ENCODE data around the gene TACC2. TPM values are rescaled to one million over a fixed set of nuclear protein-coding genes. Genes with fewer than 3 reads are reported as not detected.

Gene TACC2
- total RNA-seq, 1 donor from 2014 or later, result 13.4 TPM

DNA sequence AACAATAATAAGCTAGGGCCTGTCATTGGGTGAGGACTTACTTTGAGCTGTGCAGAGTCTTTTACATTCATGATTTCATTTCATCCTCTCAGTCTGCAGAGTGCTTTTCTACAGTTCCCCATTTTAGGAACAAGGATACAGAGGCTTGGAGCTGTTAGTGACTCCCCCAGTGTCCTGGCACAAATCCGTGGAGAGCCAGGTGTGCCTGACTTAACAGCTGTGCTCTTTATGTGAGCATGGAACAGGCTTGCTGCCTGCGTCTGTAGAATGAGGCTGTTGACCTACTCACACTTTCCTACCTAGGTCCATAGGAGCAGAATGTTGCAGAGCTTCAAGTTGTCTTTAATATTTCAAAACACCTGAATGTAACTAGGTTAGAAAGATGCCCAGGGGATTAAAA, 231.8 kb downstream of the TACC2 start:
- no peak for FAIRE-seq
- DNase-seq (ENCODE audit: low read depth), result no peak
- H3K27me3 ChIP-seq (ENCODE audit: control insufficient read depth, insufficient read depth, low read length), result no peaks in the 10 kb centered on the region
- no peak overlapping the region for H3K4me3 ChIP-seq (ENCODE audit: low read depth, low read length)
- TF ChIP-seq, protein P1, sequence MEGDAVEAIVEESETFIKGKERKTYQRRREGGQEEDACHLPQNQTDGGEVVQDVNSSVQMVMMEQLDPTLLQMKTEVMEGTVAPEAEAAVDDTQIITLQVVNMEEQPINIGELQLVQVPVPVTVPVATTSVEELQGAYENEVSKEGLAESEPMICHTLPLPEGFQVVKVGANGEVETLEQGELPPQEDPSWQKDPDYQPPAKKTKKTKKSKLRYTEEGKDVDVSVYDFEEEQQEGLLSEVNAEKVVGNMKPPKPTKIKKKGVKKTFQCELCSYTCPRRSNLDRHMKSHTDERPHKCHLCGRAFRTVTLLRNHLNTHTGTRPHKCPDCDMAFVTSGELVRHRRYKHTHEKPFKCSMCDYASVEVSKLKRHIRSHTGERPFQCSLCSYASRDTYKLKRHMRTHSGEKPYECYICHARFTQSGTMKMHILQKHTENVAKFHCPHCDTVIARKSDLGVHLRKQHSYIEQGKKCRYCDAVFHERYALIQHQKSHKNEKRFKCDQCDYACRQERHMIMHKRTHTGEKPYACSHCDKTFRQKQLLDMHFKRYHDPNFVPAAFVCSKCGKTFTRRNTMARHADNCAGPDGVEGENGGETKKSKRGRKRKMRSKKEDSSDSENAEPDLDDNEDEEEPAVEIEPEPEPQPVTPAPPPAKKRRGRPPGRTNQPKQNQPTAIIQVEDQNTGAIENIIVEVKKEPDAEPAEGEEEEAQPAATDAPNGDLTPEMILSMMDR (IDR thresholded peaks at IDR 0.05; ENCODE audit: insufficient read depth, low read length, severe bottlenecking), result no peak
- H3K36me3 ChIP-seq (ENCODE audit: control insufficient read depth, insufficient read depth, low read length), result peaks cover 32% of the 10 kb centered on the region

DNA sequence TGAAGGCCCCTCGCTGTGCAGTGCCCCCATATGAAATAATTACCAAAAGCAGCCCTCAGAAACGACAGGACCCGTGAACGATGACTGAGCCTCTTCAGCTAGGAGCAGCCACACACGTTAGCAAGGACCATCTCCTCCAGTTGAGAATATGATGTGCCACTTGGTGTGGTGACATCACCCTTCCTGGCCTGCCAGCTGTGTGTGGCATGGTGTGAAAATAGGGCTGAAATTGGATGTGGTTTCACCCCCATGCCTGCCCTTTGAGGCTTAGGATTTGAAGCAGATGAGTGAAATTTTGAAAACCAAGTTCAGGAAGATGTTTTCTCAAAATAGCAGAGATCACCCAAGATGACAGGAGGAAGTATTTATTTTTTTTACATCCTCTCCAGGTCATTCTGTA, 233.0 kb downstream of the TACC2 start:
- no peak for FAIRE-seq
- TF ChIP-seq, protein P1 (IDR thresholded peaks at IDR 0.05; ENCODE audit: insufficient read depth, low read length, severe bottlenecking), result no peak
- Histone ChIP-seq H3K36me3 (ENCODE audit: control insufficient read depth, insufficient read depth, low read length) (peaks cover 38% of the 10 kb centered on the region), H3K27me3 (ENCODE audit: control insufficient read depth, insufficient read depth, low read length) (no peaks in the 10 kb centered on the region), H3K4me3 (ENCODE audit: low read depth, low read length) (no peak overlapping the region)
- DNase-seq (ENCODE audit: low read depth), result no peak

DNA sequence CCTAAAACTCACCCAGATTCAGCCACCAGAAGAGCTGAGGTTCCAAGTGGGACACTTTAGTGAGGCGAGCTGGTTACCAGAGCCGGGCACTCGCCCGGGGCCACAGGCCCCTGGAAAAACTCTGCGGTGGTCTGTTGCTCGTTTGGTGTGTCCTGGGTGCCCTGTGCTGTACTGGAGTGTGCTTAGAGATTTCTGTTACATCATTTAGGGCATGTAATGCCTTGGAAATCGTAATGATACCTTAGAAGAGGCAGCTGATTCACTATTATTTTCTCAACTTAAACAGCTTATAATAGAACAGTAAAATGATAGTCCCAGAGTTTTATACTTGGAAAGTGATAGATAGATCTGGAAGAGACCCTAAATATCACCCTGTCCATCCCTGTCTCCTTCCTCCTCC, 233.7 kb downstream of the TACC2 start:
- no peak overlapping the region for H3K4me3 ChIP-seq (ENCODE audit: low read depth, low read length)
- TF ChIP-seq, protein P1 (IDR thresholded peaks at IDR 0.05; ENCODE audit: insufficient read depth, low read length, severe bottlenecking), result no peak
- H3K36me3 ChIP-seq (ENCODE audit: control insufficient read depth, insufficient read depth, low read length), result peaks cover 43% of the 10 kb centered on the region
- no peak for DNase-seq (ENCODE audit: low read depth)
- FAIRE-seq, result no peak
- H3K27me3 ChIP-seq (ENCODE audit: control insufficient read depth, insufficient read depth, low read length), result no peaks in the 10 kb centered on the region

DNA sequence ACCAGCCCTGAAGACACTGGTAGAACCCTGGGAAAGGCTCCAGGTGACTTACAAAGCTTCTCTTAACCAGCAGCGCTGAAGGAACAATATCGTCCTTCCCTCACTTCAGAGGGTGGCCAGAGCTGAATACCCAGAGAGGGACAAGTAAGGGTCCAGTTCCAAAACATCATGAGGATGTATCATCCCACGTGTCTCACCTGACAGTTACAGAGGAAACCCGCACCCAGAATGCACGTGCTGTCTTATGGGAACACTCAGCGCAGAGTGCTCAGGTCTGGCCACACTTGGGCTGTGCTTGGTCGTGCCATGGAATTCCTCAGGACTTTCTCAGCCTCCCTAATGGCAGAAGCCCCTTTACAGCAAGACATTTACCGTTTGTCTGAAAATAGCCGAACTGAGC, 235.2 kb downstream of the TACC2 start:
- no peak overlapping the region for H3K4me3 ChIP-seq (ENCODE audit: low read depth, low read length)
- no peak for FAIRE-seq
- peaks cover 42% of the 10 kb centered on the region for H3K36me3 ChIP-seq (ENCODE audit: control insufficient read depth, insufficient read depth, low read length)

DNA sequence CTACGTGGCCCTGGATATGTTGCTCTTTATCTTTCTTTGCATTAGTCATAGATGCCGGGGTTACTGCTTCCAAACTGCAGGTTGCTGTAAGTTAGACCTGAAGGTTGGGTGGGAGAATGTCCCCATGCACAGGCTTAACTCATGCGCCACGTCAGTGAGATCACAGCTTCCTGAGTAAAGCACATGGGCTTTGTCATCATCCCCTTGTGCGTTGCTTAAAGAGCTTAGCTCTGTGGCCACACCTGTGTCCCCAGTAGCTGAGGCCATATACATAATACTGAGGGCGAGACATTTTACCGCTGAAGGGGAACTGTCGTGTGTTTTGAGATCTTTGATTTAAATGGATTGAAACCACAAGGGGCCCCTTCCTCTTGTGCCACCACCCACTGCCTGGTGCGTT, 236.4 kb downstream of the TACC2 start:
- no peak for DNase-seq (ENCODE audit: low read depth)
- TF ChIP-seq, protein P1 (IDR thresholded peaks at IDR 0.05; ENCODE audit: insufficient read depth, low read length, severe bottlenecking), result no peak
- Histone ChIP-seq H3K36me3 (ENCODE audit: control insufficient read depth, insufficient read depth, low read length) (peaks cover 47% of the 10 kb centered on the region), H3K27me3 (ENCODE audit: control insufficient read depth, insufficient read depth, low read length) (no peaks in the 10 kb centered on the region), H3K4me3 (ENCODE audit: low read depth, low read length) (no peak overlapping the region)
- no peak for FAIRE-seq

More for the DNA sequence above, 235.2 kb downstream of the TACC2 start:
- TF ChIP-seq, protein P1 (IDR thresholded peaks at IDR 0.05; ENCODE audit: insufficient read depth, low read length, severe bottlenecking), result no peak
- H3K27me3 ChIP-seq (ENCODE audit: control insufficient read depth, insufficient read depth, low read length), result no peaks in the 10 kb centered on the region
- DNase-seq (ENCODE audit: low read depth), result no peak

DNA sequence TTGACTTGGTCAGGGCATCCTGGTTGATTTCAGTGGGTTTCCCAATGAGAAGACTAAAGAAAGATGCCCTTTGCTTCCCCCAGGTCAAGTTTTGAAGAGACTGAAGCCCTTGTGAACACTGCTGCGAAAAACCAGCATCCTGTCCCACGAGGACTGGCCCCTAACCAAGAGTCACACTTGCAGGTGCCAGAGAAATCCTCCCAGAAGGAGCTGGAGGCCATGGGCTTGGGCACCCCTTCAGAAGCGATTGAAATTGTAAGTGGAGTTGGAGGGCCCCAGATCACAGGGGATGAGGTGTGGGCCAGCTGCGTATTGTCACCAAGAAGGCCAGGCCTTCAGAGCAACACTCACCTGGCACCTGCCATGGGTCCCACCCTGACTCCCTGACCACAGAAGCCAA, 238.8 kb downstream of the TACC2 start:
- no peak for FAIRE-seq
- no peak for DNase-seq (ENCODE audit: low read depth)
- TF ChIP-seq, protein P1 (IDR thresholded peaks at IDR 0.05; ENCODE audit: insufficient read depth, low read length, severe bottlenecking), result no peak
- H3K36me3 ChIP-seq (ENCODE audit: control insufficient read depth, insufficient read depth, low read length), result peaks cover 39% of the 10 kb centered on the region
- no peak overlapping the region for H3K4me3 ChIP-seq (ENCODE audit: low read depth, low read length)
- no peaks in the 10 kb centered on the region for H3K27me3 ChIP-seq (ENCODE audit: control insufficient read depth, insufficient read depth, low read length)
